H1 (cell line): ENCODE measurements around the gene LRRC9.

Experiments used
- ASH2L ChIP-seq: fragments of 200-600, 300-600 bp; sonication (generic); IDR thresholded peaks from one replicate; pipeline ENCODE4 v1.7.1; 2017; ENCODE audit warnings: low read length
- CEBPB ChIP-seq: IDR thresholded peaks from 2 replicates; pipeline ENCODE4 v1.6.1; 2012; ENCODE audit warnings: low read depth, low read length
- CTCF ChIP-seq, 3 experiments: IDR thresholded peaks; 1 replicate in 2 of 3; 2 replicates in 1 of 3; pipeline versions ENCODE4 v1.5.1 to v1.6.1; 2011; ENCODE audit warnings: low read length in 3 of 3, mild to moderate bottlenecking in 3 of 3, inconsistent platforms in 2 of 3, low read depth in 1 of 3, moderate library complexity in 1 of 3; ENCODE audit not compliant: insufficient read depth in 1 of 3; ENCODE audit errors: control extremely low read depth in 1 of 3
- RBBP5 ChIP-seq: IDR thresholded peaks from 2 replicates; pipeline ENCODE4 v1.7.1; 2012; ENCODE audit warnings: low read depth, mild to moderate bottlenecking, inconsistent platforms, low read length, moderate library complexity, borderline replicate concordance

- TF ChIP-seq ASH2L (no peak), CTCF (IDR thresholded peaks at IDR 0.05; ENCODE audit: control extremely low read depth in 1 of 3, insufficient read depth in 1 of 3, low read depth in 1 of 3, low read length in 3 of 3) (peak in 1 of 3 experiments; percentile 33; a peak in 2 of 4 replicates), RBBP5 (no peak), CEBPB (no peak)
Observed at GRCh38 chr14:60064491-60065072, 144.6 kb downstream of the LRRC9 start.
